GM12878 (cell line): ENCODE data around the gene SHROOM4. TPM values are rescaled to one million over a fixed set of nuclear protein-coding genes. Genes with fewer than 3 reads are reported as not detected.

Experiments used
- ATAC-seq: fragments of 200-7000 bp; cut with Tn5 transposase; 3 replicates; pipeline ENCODE4 v1.9.1; 2020; ENCODE audit warnings: mild to moderate bottlenecking, moderate library complexity
- BruUV-seq: library from RNA; stranded (reverse); fragments of 400-500 nt; replicated peaks from 2 replicates; lab custom pipeline; 2021; lab: Mats Ljungman, UMichigan
- CTCF ChIA-PET: fragments of 300-600 bp; sonication (Branson Sonifier 250); formaldehyde crosslinking; extraction: SDS; loops from one replicate; lab custom pipeline; 2021; ENCODE audit warnings: inconsistent platforms; lab: Yijun Ruan, JAX
- POLR2A ChIA-PET: fragments of 350-600 bp; formaldehyde crosslinking; extraction: SDS; loops from one replicate; lab custom pipeline; 2021; ENCODE audit warnings: inconsistent platforms; lab: Charles Lee
- RAD21 ChIA-PET: fragments of 300-600 bp; sonication (Branson Sonifier 250); formaldehyde crosslinking; loops from one replicate; lab custom pipeline; 2023; ENCODE audit warnings: antibody characterized with exemption; ENCODE audit not compliant: unreplicated experiment; lab: Charles Lee
- SMC1A ChIA-PET: fragments of 300-600 bp; sonication (Branson Sonifier 250); formaldehyde crosslinking; loops from one replicate; lab custom pipeline; 2023; ENCODE audit not compliant: unreplicated experiment, uncharacterized antibody; lab: Charles Lee
- DNase-seq: peaks from one replicate; pipeline ENCODE4 v3.0.0-alpha.2; 2011; ENCODE audit warnings: low read depth, low spot score
- FAIRE-seq: peaks from 3 replicates; lab custom pipeline; 2011; peaks lifted over from hg19 to GRCh38; lab: Jason Lieb, UNC
- H2AFZ ChIP-seq: 2 replicates; pipeline ENCODE4 v1.6.0; 2011; ENCODE audit warnings: low read depth, low read length, control low read depth; ENCODE audit not compliant: control insufficient read depth
- H3K27ac ChIP-seq: 2 replicates; pipeline ENCODE4 v1.5.1; 2011; ENCODE audit warnings: control low read depth; ENCODE audit not compliant: control insufficient read depth, insufficient read depth
- H3K27me3 ChIP-seq, 2 experiments: replicated peaks in 1 of 2; 2 replicates each; pipeline versions ENCODE4 v1.6.0 to v1.6.1; 2011; ENCODE audit warnings: low read length in 1 of 2; ENCODE audit not compliant: control insufficient read depth in 2 of 2, insufficient read depth in 2 of 2
- H3K36me3 ChIP-seq, 2 experiments: 2 replicates each; pipeline ENCODE4 v1.5.1; 2011; ENCODE audit warnings: low read length in 1 of 2; ENCODE audit not compliant: control insufficient read depth in 2 of 2, insufficient read depth in 2 of 2
- H3K4me1 ChIP-seq: 2 replicates; pipeline ENCODE4 v1.6.1; 2011; ENCODE audit warnings: mild to moderate bottlenecking, low read length, moderate library complexity, mixed read lengths; ENCODE audit not compliant: control insufficient read depth, insufficient read depth
- H3K4me2 ChIP-seq: 2 replicates; pipeline ENCODE4 v1.6.0; 2011; ENCODE audit warnings: control low read depth; ENCODE audit not compliant: control insufficient read depth, insufficient read depth
- H3K4me3 ChIP-seq: fragments of 200-600 bp; sonication (generic); 2 replicates; pipeline ENCODE4 v1.5.1; 2016
- H3K79me2 ChIP-seq: 2 replicates; pipeline ENCODE4 v1.6.0; 2011; ENCODE audit warnings: low read length; ENCODE audit not compliant: control insufficient read depth, insufficient read depth
- H3K9ac ChIP-seq: 2 replicates; pipeline ENCODE4 v1.8.0; 2011; ENCODE audit warnings: low read length, control low read depth, mixed read lengths; ENCODE audit not compliant: control insufficient read depth, insufficient read depth
- H3K9me3 ChIP-seq: replicated peaks from 3 replicates; pipeline ENCODE4 v1.5.1; 2011; ENCODE audit warnings: mild to moderate bottlenecking, low read length; ENCODE audit not compliant: control insufficient read depth, insufficient read depth
- H4K20me1 ChIP-seq: 2 replicates; pipeline ENCODE4 v1.6.0; 2011; ENCODE audit not compliant: control insufficient read depth, insufficient read depth
- BMI1 ChIP-seq: fragments of 450-650 bp; IDR thresholded peaks from 2 replicates; pipeline ENCODE4 v1.6.1; 2016; ENCODE audit warnings: mild to moderate bottlenecking, moderate library complexity, borderline replicate concordance
- IRF5 ChIP-seq: fragments of 450-650 bp; IDR thresholded peaks from 2 replicates; pipeline ENCODE4 v1.6.1; 2017; ENCODE audit warnings: borderline replicate concordance
- KDM1A ChIP-seq: fragments of 200-600 bp; sonication (generic); IDR thresholded peaks from 2 replicates; pipeline ENCODE4 v1.6.1; 2016; ENCODE audit warnings: borderline replicate concordance
- POU2F2 ChIP-seq: IDR thresholded peaks from 3 replicates; pipeline ENCODE4 v1.6.1; 2011; ENCODE audit warnings: low read depth, mild to moderate bottlenecking, low read length, borderline replicate concordance
- SREBF2 ChIP-seq: IDR thresholded peaks from 2 replicates; pipeline ENCODE4 v1.6.1; 2012; ENCODE audit warnings: mild to moderate bottlenecking, low read length
- SUZ12 ChIP-seq: fragments of 200-600 bp; sonication (generic); IDR thresholded peaks from one replicate; pipeline ENCODE4 v1.6.1; 2018; ENCODE audit warnings: antibody characterized with exemption, mild to moderate bottlenecking; ENCODE audit not compliant: unreplicated experiment
- ZBTB33 ChIP-seq: fragments of 450-650 bp; IDR thresholded peaks from 2 replicates; pipeline ENCODE4 v1.6.1; 2017; ENCODE audit warnings: mild to moderate bottlenecking
- WGBS: methylation state at CpG from one replicate; pipeline ENCODE4 v1.1.6; 2016; ENCODE audit warnings: low lambda C conversion rate; ENCODE audit not compliant: insufficient replicate concordance, insufficient coverage; ENCODE audit errors: missing lambda C conversion rate; 5-methylcytosine and 5-hydroxymethylcytosine counted together
- in situ Hi-C: fragments of 300-500 bp; cut with MboI; formaldehyde crosslinking; loops from 9 replicates; pipeline ENCODE4 v1.14.3; 2018; ENCODE audit warnings: mixed read lengths
- intact Hi-C: fragments of 100-400 bp; cut with micrococcal nuclease; formaldehyde crosslinking; loops from one replicate; pipeline ENCODE4 v1.14.2; 2022; ENCODE audit not compliant: unreplicated experiment
- polyA plus RNA-seq, 11 experiments: library from polyadenylated mRNA; depleted of rRNA in 4 of 11; unstranded in 6 of 11; stranded (reverse) in 5 of 11; fragments of >200 nt; fragmentation: Nextera tagmentation in 4 of 11; fragmentation: Illumina TruSeq in 1 of 11; extraction: Ambion mirVana in 4 of 11; extraction: Trizol in 1 of 11; gene quantifications; 1 replicate in 1 of 11; 2 replicates in 10 of 11; pipeline versions ENCODE4 v1.2.1 to v1.2.3, GENCODE V29; 2011 to 2016; ENCODE audit warnings: inconsistent platforms in 2 of 11, missing spikeins in 2 of 11, low read depth in 1 of 11
- total RNA-seq, 4 experiments: library from RNA; depleted of rRNA in 3 of 4; stranded (reverse); fragments of >200 nt in 3 of 4; fragmentation: Illumina TruSeq in 1 of 4; extraction: Trizol in 1 of 4; gene quantifications; 2 replicates each; pipeline versions ENCODE4 v1.2.1 to v1.2.3, GENCODE V29; 2013 to 2021

Gene SHROOM4
- total and polyA plus RNA-seq, 10 of the 15 experiments (the other 5 are each of a cell fraction or from before 2014, with no cell fraction given), result 0.01 to 0.03 TPM; not detected in 8

- Histone ChIP-seq H3K36me3 (no peaks in the 10 kb centered on the region), H3K27ac (no peak overlapping the region)
- intact Hi-C loops, result no loop called here
- TF ChIP-seq SUZ12, result no peak
- TF ChIP-seq BMI1, result no peak
- TF ChIP-seq KDM1A, result no peak
- TF ChIP-seq IRF5, result no peak
- TF ChIP-seq ZBTB33, result no peak
- no peak for TF ChIP-seq SREBF2
- no peak for TF ChIP-seq POU2F2
- TF ChIP-seq, all 136 proteins: peak for 0
- ATAC-seq, result no peak
- no peak for DNase-seq
- ChIA-PET POLR2A (no interaction called here), CTCF (no interaction called here), SMC1A (no interaction called here), RAD21 (no interaction called here)
- in situ Hi-C loops, result no loop called here
- no peaks in the 10 kb centered on the region for H3K9me3 ChIP-seq
- no peak overlapping the region for H3K4me2 ChIP-seq
- no peaks in the 10 kb centered on the region for H3K79me2 ChIP-seq
- H3K9ac ChIP-seq, result no peak overlapping the region
- 20% methylated on average over 4 of the region's 4 CpGs for WGBS
- no peaks in the 10 kb centered on the region for H3K4me1 ChIP-seq
- no peak overlapping the region for H2AFZ ChIP-seq
- H3K27me3 ChIP-seq, result no peaks in the 10 kb centered on the region; a peak in 1 of 4 replicates
- no peaks in the 10 kb centered on the region for H4K20me1 ChIP-seq
- no TSS peak for BruUV-seq
- H3K4me3 ChIP-seq, result no peak overlapping the region
- FAIRE-seq, result no peak
These were observed 28.2 kb upstream of the SHROOM4 start for GRCh38 chrX:50842221-50842620.
